Esophagus muscularis mucosa (tissue), 4 donors: Measurements from ENCODE around the gene KIF21A. TPM values are rescaled to one million over a fixed set of nuclear protein-coding genes. Genes with fewer than 3 reads are reported as not detected.

Experiments used
- DNase-seq: peaks from one replicate; pipeline ENCODE4 v3.0.0-alpha.2; 2017; ENCODE audit errors: extremely low spot score
- H3K27ac ChIP-seq, 4 donors: fragments of 200-600 bp; sonication (generic); replicated peaks in 1 of 4; 1 replicate in 3 of 4; 2 replicates in 1 of 4; pipeline ENCODE4 v1.5.1; 2016 to 2019; ENCODE audit warnings: mild to moderate bottlenecking in 1 of 4
- H3K27me3 ChIP-seq, 4 donors: fragments of 200-600 bp; sonication (generic); one replicate each; pipeline versions ENCODE4 v1.5.1 to v1.6.0; 2016 to 2019
- H3K36me3 ChIP-seq, 4 donors: fragments of 200-600 bp; sonication (generic); one replicate each; pipeline ENCODE4 v1.5.1; 2016 to 2019
- H3K4me1 ChIP-seq, 4 donors: fragments of 200-600 bp; sonication (generic); one replicate each; pipeline ENCODE4 v1.5.1; 2016 to 2019
- H3K4me3 ChIP-seq, 4 donors: fragments of 200-600 bp; sonication (generic); 1 replicate in 2 of 4; 2 replicates in 2 of 4; pipeline ENCODE4 v1.5.1; 2016 to 2019; ENCODE audit warnings: mild to moderate bottlenecking in 4 of 4, moderate library complexity in 1 of 4
- H3K9me3 ChIP-seq, 4 donors: fragments of 200-600 bp; sonication (generic); 1 replicate in 3 of 4; 2 replicates in 1 of 4; pipeline ENCODE4 v1.5.1; 2016 to 2019
- CTCF ChIP-seq, 3 experiments: fragments of 200-600 bp in 2 of 3; fragments of 450-650 bp in 1 of 3; sonication (generic) in 2 of 3; IDR thresholded peaks; one replicate each; pipeline ENCODE4 v1.5.1; 2017 to 2019; ENCODE audit warnings: antibody characterized with exemption in 3 of 3, mild to moderate bottlenecking in 2 of 3, moderate library complexity in 1 of 3
- EP300 ChIP-seq: sonication (generic); formaldehyde crosslinking; IDR thresholded peaks from one replicate; pipeline ENCODE4 v1.6.1; 2017; ENCODE audit warnings: antibody characterized with exemption
- POLR2A ChIP-seq: fragments of 450-650 bp; IDR thresholded peaks from one replicate; pipeline ENCODE4 v1.6.1; 2017; ENCODE audit warnings: antibody characterized with exemption, moderate library complexity, mild to moderate bottlenecking, low read depth
- POLR2AphosphoS5 ChIP-seq, 2 donors: sonication (generic); formaldehyde crosslinking; IDR thresholded peaks; one replicate each; pipeline ENCODE4 v1.6.1; 2017; ENCODE audit warnings: antibody characterized with exemption in 2 of 2
- WGBS: methylation state at CpG from one replicate; pipeline ENCODE4 v1.1.5; 2018; 5-methylcytosine and 5-hydroxymethylcytosine counted together
- intact Hi-C: fragments of 100-400 bp; cut with DNase I; formaldehyde crosslinking; loops from one replicate; pipeline ENCODE4 v1.15.1; 2023
- total RNA-seq, 4 donors: library from RNA; depleted of rRNA; stranded (reverse); fragments of >200 nt; gene quantifications; one replicate each; pipeline versions ENCODE4 v1.1.0 to v1.2.1, GENCODE V29; 2016

KIF21A gene
- total RNA-seq, 4 donors from 2014 or later = 9.3 to 17.4 (median 11.1) TPM

GRCh38 chr12:39389399-39390150, 53.3 kb downstream of the KIF21A start:
- DNase-seq = no peak
- H3K36me3 ChIP-seq = no peaks in the 10 kb centered on the region
- intact Hi-C loops = no loop called here
- no peak overlapping the region for H3K4me3 ChIP-seq
- H3K9me3 ChIP-seq = no peaks in the 10 kb centered on the region
- no peaks in the 10 kb centered on the region for H3K4me1 ChIP-seq
- no peak overlapping the region for H3K27ac ChIP-seq
- 88% methylated on average over 2 of the region's 2 CpGs for WGBS
- no peaks in the 10 kb centered on the region for H3K27me3 ChIP-seq
- TF ChIP-seq EP300 (no peak), POLR2A (no peak), CTCF (IDR thresholded peaks at IDR 0.05) (no peak), POLR2AphosphoS5 (IDR thresholded peaks at IDR 0.05) (no peak)

- DNase-seq = no peak
- Histone ChIP-seq H3K27ac (no peak overlapping the region), H3K9me3 (no peaks in the 10 kb centered on the region), H3K36me3 (no peaks in the 10 kb centered on the region), H3K4me3 (no peak overlapping the region), H3K4me1 (no peaks in the 10 kb centered on the region), H3K27me3 (no peaks in the 10 kb centered on the region)
- no peak for TF ChIP-seq POLR2A
- TF ChIP-seq POLR2AphosphoS5 (IDR thresholded peaks at IDR 0.05) = no peak
- no peak for TF ChIP-seq EP300
- no peak for TF ChIP-seq CTCF (IDR thresholded peaks at IDR 0.05)
- intact Hi-C loops = no loop called here
- 88% methylated on average over 3 of the region's 3 CpGs for WGBS
Observed at GRCh38 chr12:39386335-39386734, 56.6 kb downstream of the KIF21A start.

DNA sequence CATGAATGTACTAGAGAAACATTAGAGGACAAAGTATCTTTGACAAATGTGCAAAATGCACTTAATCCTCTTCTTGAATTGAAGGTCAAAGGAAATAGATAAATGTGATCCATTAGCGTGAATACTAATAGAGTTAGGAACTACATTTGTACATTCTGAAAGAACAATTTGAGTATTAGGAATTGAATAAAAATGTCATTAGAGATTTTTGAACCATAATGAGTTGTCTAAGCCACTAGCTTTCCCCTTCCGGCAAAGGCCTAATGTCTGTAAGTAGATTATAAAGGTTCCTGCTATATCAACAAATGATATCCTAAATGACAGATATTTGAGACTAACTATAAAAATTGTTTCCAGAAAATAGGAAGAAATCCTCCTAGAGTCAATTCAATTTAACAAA, 59.8 kb downstream of the KIF21A start:
- H3K9me3 ChIP-seq = no peaks in the 10 kb centered on the region
- TF ChIP-seq POLR2AphosphoS5 (IDR thresholded peaks at IDR 0.05) (no peak), CTCF (IDR thresholded peaks at IDR 0.05) (no peak), EP300 (no peak), POLR2A (no peak)
- no peak overlapping the region for H3K27ac ChIP-seq
- DNase-seq = no peak
- H3K27me3 ChIP-seq = no peaks in the 10 kb centered on the region
- 88% methylated on average over 2 of the region's 2 CpGs for WGBS
- intact Hi-C loops = no loop called here
- H3K4me1 ChIP-seq = peaks cover 0 to 3% (median 0%) of the 10 kb centered on the region in 4 donors
- no peak overlapping the region for H3K4me3 ChIP-seq
- no peaks in the 10 kb centered on the region for H3K36me3 ChIP-seq

GRCh38 chr12:39380090-39380489, 62.8 kb downstream of the KIF21A start:
- peaks cover 0 to 5% (median 0%) of the 10 kb centered on the region in 4 donors for H3K4me1 ChIP-seq
- H3K27me3 ChIP-seq = no peaks in the 10 kb centered on the region
- WGBS = 96% methylated on average over 10 of the region's 10 CpGs
- TF ChIP-seq EP300 = no peak
- no peak for TF ChIP-seq POLR2AphosphoS5 (IDR thresholded peaks at IDR 0.05)
- TF ChIP-seq CTCF (IDR thresholded peaks at IDR 0.05) = no peak
- no peak for TF ChIP-seq POLR2A
- DNase-seq = no peak
- no peak overlapping the region for H3K27ac ChIP-seq
- H3K4me3 ChIP-seq = no peak overlapping the region
- intact Hi-C loops = no loop called here
- H3K36me3 ChIP-seq = no peaks in the 10 kb centered on the region
- no peaks in the 10 kb centered on the region for H3K9me3 ChIP-seq

DNA sequence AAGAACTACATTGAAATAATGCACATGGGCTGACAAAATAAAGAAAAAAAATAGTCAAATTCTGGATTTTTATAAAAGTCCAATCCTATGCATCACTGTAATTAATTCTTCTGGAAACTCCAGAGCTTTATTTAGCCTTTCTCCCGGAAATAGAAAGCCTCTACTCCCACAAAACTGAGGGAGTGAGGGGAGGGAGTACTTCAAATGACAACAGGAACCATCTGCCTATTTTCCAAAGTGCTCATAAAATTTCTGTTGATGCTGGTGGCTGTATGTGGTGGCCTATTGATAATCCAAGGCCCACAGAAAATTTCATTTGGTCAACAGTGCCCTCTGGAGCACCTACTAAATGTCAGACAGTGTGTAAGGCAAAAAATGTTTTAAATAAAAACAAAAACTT, 64.6 kb downstream of the KIF21A start:
- Histone ChIP-seq H3K36me3 (no peaks in the 10 kb centered on the region), H3K4me1 (peaks cover 0 to 5% (median 0%) of the 10 kb centered on the region in 4 donors), H3K9me3 (no peaks in the 10 kb centered on the region), H3K27me3 (no peaks in the 10 kb centered on the region), H3K4me3 (no peak overlapping the region), H3K27ac (no peak overlapping the region)
- no peak for DNase-seq
- WGBS = 58% methylated on average over 1 of the region's 1 CpG
- TF ChIP-seq POLR2A = no peak
- no peak for TF ChIP-seq EP300
- no peak for TF ChIP-seq POLR2AphosphoS5 (IDR thresholded peaks at IDR 0.05)
- TF ChIP-seq CTCF (IDR thresholded peaks at IDR 0.05) = no peak
- intact Hi-C loops = no loop called here
